Lower leg skin (tissue), 4 donors: ENCODE data around the gene LIMD2. TPM values are rescaled to one million over a fixed set of nuclear protein-coding genes. Genes with fewer than 3 reads are reported as not detected.

ENCODE experiments used
- DNase-seq, 2 donors: peaks; one replicate each; pipeline ENCODE4 v3.0.0-alpha.2; 2019; ENCODE audit warnings: low spot score in 2 of 2
- H3K4me3 ChIP-seq: fragments of 200-600 bp; sonication (generic); 2 replicates; pipeline ENCODE4 v1.5.1; 2017; ENCODE audit warnings: mild to moderate bottlenecking, low read depth; ENCODE audit not compliant: poor library complexity, severe bottlenecking
- CTCF ChIP-seq, 3 donors: fragments of 450-650 bp; IDR thresholded peaks; one replicate each; pipeline ENCODE4 v1.5.1; 2016; ENCODE audit warnings: antibody characterized with exemption in 3 of 3, mild to moderate bottlenecking in 3 of 3, moderate library complexity in 2 of 3
- POLR2A ChIP-seq, 2 donors: fragments of 450-650 bp; IDR thresholded peaks; one replicate each; pipeline ENCODE4 v1.6.1; 2016 to 2017; ENCODE audit warnings: antibody characterized with exemption in 2 of 2, mild to moderate bottlenecking in 1 of 2, moderate library complexity in 1 of 2
- WGBS, 2 donors: methylation state at CpG; one replicate each; pipeline ENCODE4 v1.1.5; 2018; 5-methylcytosine and 5-hydroxymethylcytosine counted together
- intact Hi-C: fragments of 100-400 bp; cut with DNase I; formaldehyde crosslinking; loops from one replicate; pipeline ENCODE4 v1.15.0; 2023; ENCODE audit warnings: low total_unique reads
- total RNA-seq, 4 donors: library from RNA; depleted of rRNA; stranded (reverse); fragments of >200 nt; gene quantifications; one replicate each; pipeline ENCODE4 v1.1.0, GENCODE V29; 2016

The LIMD2 gene
- total RNA-seq, 4 donors from 2014 or later = 3.3 to 9.0 (median 4.8) TPM

GRCh38 chr17:63707151-63707550 is 7.2 kb upstream of the LIMD2 start:
- 86 to 90% methylated on average over 7 to 11 of the region's 11 CpGs for WGBS, 2 donors
- DNase-seq = no peak
- no peak overlapping the region for H3K4me3 ChIP-seq
- TF ChIP-seq POLR2A (IDR thresholded peaks at IDR 0.05) (no peak), CTCF (IDR thresholded peaks at IDR 0.05) (no peak)
- intact Hi-C loops = no loop called here

- no peak for DNase-seq
- TF ChIP-seq POLR2A (IDR thresholded peaks at IDR 0.05) = no peak
- no peak for TF ChIP-seq CTCF (IDR thresholded peaks at IDR 0.05)
- WGBS, 2 donors = 87 to 89% methylated on average over 7 of the region's 7 CpGs
- intact Hi-C loops = no loop called here
- H3K4me3 ChIP-seq = no peak overlapping the region
These were observed 6.6 kb upstream of the LIMD2 start for GRCh38 chr17:63706336-63707082.

- 70 to 71% methylated on average over 3 of the region's 3 CpGs for WGBS, 2 donors
- DNase-seq = no peak
- intact Hi-C loops = no loop called here
- no peak overlapping the region for H3K4me3 ChIP-seq
- no peak for TF ChIP-seq POLR2A (IDR thresholded peaks at IDR 0.05)
- TF ChIP-seq CTCF (IDR thresholded peaks at IDR 0.05) = no peak
These were observed 5.7 kb upstream of the LIMD2 start for GRCh38 chr17:63705657-63706056.

- intact Hi-C loops = no loop called here
- no peak for DNase-seq
- 81 to 89% methylated on average over 9 of the region's 9 CpGs for whole genome bisulfite sequencing, 2 donors
- no peak for TF ChIP-seq CTCF (IDR thresholded peaks at IDR 0.05)
- no peak for TF ChIP-seq POLR2A (IDR thresholded peaks at IDR 0.05)
- H3K4me3 ChIP-seq = no peak overlapping the region
These were observed 4.9 kb upstream of the LIMD2 start for GRCh38 chr17:63704836-63705235.

GRCh38 chr17:63704259-63704576 is 4.3 kb upstream of the LIMD2 start:
- WGBS, 2 donors = 88 to 92% methylated on average over 10 to 11 of the region's 11 CpGs
- no peak overlapping the region for H3K4me3 ChIP-seq
- no peak for DNase-seq
- intact Hi-C loops = no loop called here
- TF ChIP-seq CTCF (IDR thresholded peaks at IDR 0.05) (no peak), POLR2A (IDR thresholded peaks at IDR 0.05) (no peak)
